ENCODE measurements around the gene DCTN2.

GRCh38 chr12:57496822-57497221 lies 50.2 kb downstream of the DCTN2 start:
- TF ChIP-seq SUZ12 (IDR thresholded peaks at IDR 0.05; ENCODE audit: extremely low read depth, insufficient read depth, insufficient read length), result no peak
- no peak for TF ChIP-seq ZNF274 (IDR thresholded peaks at IDR 0.05; ENCODE audit: low read depth, low read length)
- TF ChIP-seq YY1 (IDR thresholded peaks at IDR 0.05; ENCODE audit: insufficient read depth, insufficient read length), result no peak
